Lower lobe of right lung (tissue), 2 donors: ENCODE results near the gene COL20A1. TPM values are rescaled to one million over a fixed set of nuclear protein-coding genes. Genes with fewer than 3 reads are reported as not detected.

ENCODE experiments used
- ATAC-seq, 2 donors: fragments of 200-7000 bp; cut with Tn5 transposase; one replicate each; pipeline ENCODE4 v1.9.1; 2020 to 2022; ENCODE audit warnings: mild to moderate bottlenecking in 2 of 2, moderate library complexity in 2 of 2
- DNase-seq: peaks from one replicate; pipeline ENCODE4 v3.0.0-alpha.2; 2020
- H3K27ac ChIP-seq: fragments of 200-600 bp; one replicate; pipeline ENCODE4 v1.8.0; 2022
- H3K27me3 ChIP-seq: fragments of 200-600 bp; one replicate; pipeline ENCODE4 v1.8.0; 2022; ENCODE audit warnings: low read depth
- H3K36me3 ChIP-seq: fragments of 200-600 bp; one replicate; pipeline ENCODE4 v1.8.0; 2022; ENCODE audit warnings: mild to moderate bottlenecking
- H3K4me1 ChIP-seq: fragments of 200-600 bp; one replicate; pipeline ENCODE4 v1.8.0; 2022
- H3K4me3 ChIP-seq: fragments of 200-600 bp; one replicate; pipeline ENCODE4 v1.8.0; 2022; ENCODE audit warnings: mild to moderate bottlenecking
- H3K9me3 ChIP-seq: fragments of 200-600 bp; one replicate; pipeline ENCODE4 v1.8.0; 2022
- intact Hi-C: fragments of 100-400 bp; cut with DNase I; formaldehyde crosslinking; loops from one replicate; pipeline ENCODE4 v1.11.0; 2022
- total RNA-seq: library from RNA; stranded (reverse); fragmentation: NEBNext Ultra II Directional; extraction: Animal tissue kit (Norgen Biotek cat#: 25700); gene quantifications from one replicate; pipeline ENCODE4 v1.2.1, GENCODE V29; 2021
- TF ChIP-seq, protein P1 (sequence below): fragments of 200-600 bp; IDR thresholded peaks from one replicate; pipeline ENCODE4 v1.8.0; 2022; ENCODE audit warnings: antibody characterized with exemption, mild to moderate bottlenecking
- donor health status: DM: no; HTN: yes; CAD: no; lungs with severe emphysema.

COL20A1 gene
- total RNA-seq, 1 donor from 2014 or later: not detected

DNA sequence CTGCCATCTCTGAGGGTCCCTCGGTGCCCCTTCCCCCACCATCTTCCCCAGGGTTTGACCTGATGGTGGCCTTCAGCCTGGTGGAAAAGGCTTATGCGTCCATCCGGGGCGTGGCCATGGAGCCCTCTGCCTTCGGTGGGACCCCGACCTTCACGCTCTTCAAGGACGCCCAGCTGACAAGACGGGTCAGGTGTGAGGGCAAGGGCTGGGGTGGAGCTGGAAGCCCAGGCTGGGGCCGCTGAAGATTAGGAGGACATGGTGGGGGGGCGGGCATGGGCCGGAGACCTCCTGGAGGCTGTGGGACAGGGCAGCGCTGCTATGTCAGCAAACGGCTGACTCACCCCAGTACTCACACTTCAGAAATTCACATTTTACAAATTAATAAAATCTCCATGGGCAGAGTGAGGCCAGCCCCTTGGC is 23.5 kb downstream of the COL20A1 start:
- Histone ChIP-seq H3K27me3 (peaks cover 36% of the 10 kb centered on the region), H3K4me3 (no peak overlapping the region), H3K4me1 (peaks cover 12% of the 10 kb centered on the region), H3K9me3 (no peaks in the 10 kb centered on the region), H3K36me3 (no peaks in the 10 kb centered on the region), H3K27ac (no peak overlapping the region)
- ATAC-seq (no peak), DNase-seq (peak; percentile 30)
- TF ChIP-seq, protein P1, sequence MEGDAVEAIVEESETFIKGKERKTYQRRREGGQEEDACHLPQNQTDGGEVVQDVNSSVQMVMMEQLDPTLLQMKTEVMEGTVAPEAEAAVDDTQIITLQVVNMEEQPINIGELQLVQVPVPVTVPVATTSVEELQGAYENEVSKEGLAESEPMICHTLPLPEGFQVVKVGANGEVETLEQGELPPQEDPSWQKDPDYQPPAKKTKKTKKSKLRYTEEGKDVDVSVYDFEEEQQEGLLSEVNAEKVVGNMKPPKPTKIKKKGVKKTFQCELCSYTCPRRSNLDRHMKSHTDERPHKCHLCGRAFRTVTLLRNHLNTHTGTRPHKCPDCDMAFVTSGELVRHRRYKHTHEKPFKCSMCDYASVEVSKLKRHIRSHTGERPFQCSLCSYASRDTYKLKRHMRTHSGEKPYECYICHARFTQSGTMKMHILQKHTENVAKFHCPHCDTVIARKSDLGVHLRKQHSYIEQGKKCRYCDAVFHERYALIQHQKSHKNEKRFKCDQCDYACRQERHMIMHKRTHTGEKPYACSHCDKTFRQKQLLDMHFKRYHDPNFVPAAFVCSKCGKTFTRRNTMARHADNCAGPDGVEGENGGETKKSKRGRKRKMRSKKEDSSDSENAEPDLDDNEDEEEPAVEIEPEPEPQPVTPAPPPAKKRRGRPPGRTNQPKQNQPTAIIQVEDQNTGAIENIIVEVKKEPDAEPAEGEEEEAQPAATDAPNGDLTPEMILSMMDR: no peak
- intact Hi-C loops: no loop called here

DNA sequence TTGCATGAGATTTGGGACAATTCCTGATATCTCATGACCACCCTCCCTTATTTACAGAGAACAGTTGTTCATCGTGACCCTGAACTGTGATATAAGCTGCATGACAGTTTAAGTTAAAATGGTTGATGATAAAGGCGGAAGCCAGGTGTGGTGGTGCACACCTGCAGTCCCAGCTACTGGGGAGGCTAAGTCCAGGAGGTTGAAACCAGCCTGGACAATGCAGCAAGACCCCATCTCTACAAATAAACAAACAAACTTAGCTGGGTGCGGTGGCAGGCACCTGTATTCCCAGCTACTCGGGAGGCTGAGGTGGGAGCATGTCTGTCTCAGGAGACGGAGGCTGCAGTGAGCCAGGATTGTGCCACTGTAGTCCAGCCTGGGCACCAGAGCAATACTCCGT is 24.1 kb downstream of the COL20A1 start:
- no peak for DNase-seq
- H3K27ac ChIP-seq: no peak overlapping the region
- TF ChIP-seq, protein P1: no peak
- no peaks in the 10 kb centered on the region for H3K9me3 ChIP-seq
- ATAC-seq: no peak
- peaks cover 12% of the 10 kb centered on the region for H3K4me1 ChIP-seq
- intact Hi-C loops: no loop called here
- no peaks in the 10 kb centered on the region for H3K36me3 ChIP-seq
- H3K27me3 ChIP-seq: peaks cover 37% of the 10 kb centered on the region
- no peak overlapping the region for H3K4me3 ChIP-seq

DNA sequence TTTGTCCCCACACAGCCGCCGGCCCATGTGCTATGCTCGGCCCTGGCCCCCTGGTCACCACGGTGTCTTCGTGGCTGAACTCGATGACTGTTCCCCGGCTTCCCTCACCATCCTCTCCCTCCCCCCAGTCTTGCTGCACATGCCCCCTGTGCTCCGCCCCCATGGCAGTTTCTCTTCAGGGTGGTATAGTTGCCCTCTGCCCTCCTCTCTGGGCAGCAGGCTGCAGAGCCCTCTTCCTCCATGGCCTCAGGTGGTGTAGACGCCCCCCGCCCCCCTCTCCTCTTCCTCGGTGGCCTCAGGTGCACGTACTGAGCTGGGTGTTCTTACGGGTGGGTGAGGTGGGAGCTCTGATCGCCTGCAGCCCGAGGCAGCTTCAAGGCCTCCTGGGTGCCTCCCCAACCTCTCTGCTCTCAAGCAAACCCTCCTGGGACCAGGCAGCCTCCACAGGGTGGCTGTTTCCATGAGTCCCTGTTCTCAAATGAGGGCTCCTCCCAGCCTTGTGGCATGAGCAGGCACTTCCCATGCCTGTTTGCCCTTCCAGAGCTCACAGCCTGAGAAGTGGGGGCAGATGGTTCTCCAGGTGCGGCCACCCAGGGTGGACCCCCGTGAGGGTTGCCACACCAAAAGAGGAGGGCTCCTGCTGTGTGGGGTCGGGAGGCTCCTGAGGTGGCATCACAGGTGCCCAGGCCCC is 24.8 kb downstream of the COL20A1 start:
- ATAC-seq (no peak), DNase-seq (no peak)
- intact Hi-C loops: no loop called here
- Histone ChIP-seq H3K4me1 (peaks cover 5% of the 10 kb centered on the region), H3K9me3 (no peaks in the 10 kb centered on the region), H3K27me3 (peaks cover 38% of the 10 kb centered on the region), H3K36me3 (no peaks in the 10 kb centered on the region), H3K27ac (no peak overlapping the region), H3K4me3 (no peak overlapping the region)
- TF ChIP-seq, protein P1: no peak

DNA sequence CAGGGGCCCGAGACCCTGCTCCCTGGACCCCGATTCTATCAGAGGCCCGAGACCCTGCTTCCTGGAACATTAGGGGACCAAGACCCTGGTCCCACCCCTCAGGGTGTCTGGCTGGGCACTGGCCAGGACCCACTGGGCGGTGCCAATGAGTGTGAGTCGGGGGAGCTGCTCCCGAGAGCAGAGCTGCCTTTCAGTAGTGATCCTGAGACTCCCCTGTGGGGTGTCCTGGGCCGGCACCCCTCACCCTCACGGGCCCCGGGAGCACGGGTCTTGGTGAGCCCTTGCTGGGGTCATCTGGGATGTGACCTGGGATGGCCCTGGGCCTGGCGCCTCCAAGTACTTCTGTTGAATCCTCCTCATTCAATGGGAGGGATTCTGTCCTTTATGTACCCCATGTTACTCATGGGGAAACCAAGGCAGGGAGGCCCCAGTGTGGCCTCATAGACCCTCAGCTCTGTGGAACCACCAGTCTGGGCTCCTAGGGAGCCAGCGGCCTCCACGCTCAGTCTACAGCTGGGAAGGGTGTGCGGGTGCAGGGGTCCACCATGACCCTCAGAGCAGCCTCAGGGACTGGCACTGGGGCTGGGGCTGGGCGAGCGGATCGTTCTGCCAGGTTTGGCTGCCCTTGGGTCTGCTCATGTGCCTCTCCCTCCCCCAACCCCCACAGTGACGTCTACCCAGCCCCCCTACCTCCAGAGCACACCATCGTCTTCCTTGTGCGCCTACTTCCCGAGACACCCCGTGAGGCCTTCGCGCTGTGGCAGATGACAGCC is 25.6 kb downstream of the COL20A1 start:
- no peak overlapping the region for H3K27ac ChIP-seq
- ATAC-seq (no peak), DNase-seq (no peak)

DNA sequence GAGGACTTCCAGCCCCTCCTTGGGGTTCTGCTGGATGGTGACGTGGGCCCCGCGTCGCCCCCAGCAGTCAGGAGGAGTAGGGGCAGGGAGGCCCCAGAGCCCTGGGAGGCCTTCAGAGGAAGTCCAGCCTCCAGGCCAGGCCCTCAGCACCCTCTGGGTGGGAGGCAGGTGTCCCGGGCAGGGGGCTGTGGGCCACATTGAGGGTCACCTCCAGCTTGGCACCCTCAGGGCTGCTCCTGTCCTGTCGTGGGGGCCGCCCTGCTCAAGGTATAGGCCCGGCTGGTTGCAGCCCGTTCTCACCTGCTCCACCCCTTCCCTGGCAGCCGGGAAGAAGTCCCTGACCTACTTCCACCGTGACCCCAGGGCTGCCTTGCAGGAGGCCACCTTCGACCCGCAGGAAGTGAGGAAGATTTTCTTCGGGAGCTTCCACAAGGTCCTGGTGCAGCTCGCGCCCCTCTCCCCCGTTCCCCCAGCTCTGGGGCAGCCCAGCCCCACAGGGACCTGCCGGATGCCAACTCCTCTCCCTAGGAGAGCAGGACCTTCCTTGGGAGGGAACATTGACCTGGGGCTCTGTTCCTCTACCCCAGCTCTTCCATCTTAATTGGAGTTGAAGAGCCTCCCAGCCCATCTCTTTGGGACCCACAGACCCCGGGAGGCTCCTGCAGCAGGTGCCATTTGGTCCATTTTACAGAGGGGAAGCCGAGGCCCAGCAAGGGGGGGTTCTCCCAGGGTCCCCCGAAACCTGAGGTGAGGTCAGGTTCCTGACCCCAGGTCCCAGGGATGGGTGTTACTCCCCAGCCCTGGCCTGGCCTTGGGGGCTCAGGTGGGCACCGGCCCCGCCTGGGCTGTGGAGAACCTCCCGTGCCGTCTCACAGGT is 26.4 kb downstream of the COL20A1 start:
- intact Hi-C loops: no loop called here
- peaks cover 37% of the 10 kb centered on the region for H3K27me3 ChIP-seq
- DNase-seq: no peak
- no peaks in the 10 kb centered on the region for H3K36me3 ChIP-seq
- H3K27ac ChIP-seq: no peak overlapping the region
- TF ChIP-seq, protein P1: no peak
- H3K4me3 ChIP-seq: no peak overlapping the region
- no peak for ATAC-seq
- no peaks in the 10 kb centered on the region for H3K4me1 ChIP-seq
- H3K9me3 ChIP-seq: no peaks in the 10 kb centered on the region

More for the DNA sequence above, 25.6 kb downstream of the COL20A1 start:
- H3K4me3 ChIP-seq: no peak overlapping the region
- H3K27me3 ChIP-seq: peaks cover 37% of the 10 kb centered on the region
- no peaks in the 10 kb centered on the region for H3K36me3 ChIP-seq
- intact Hi-C loops: no loop called here
- TF ChIP-seq, protein P1: no peak
- no peaks in the 10 kb centered on the region for H3K9me3 ChIP-seq
- no peaks in the 10 kb centered on the region for H3K4me1 ChIP-seq
